ENCODE results near the gene DPCD. TPM values are rescaled to one million over a fixed set of nuclear protein-coding genes. Genes with fewer than 3 reads are reported as not detected.
A peak's percentile ranks its signal among the peaks of the same experiment; 100 is the strongest.
"Not testable (repeated sequence)": the region's sequence is repeated elsewhere in the genome, so short reads cannot be mapped to it uniquely, and the experiment has no call there.

The DPCD gene
- total RNA-seq, 1 experiment from 2014 or later = 17.8 TPM

DNA sequence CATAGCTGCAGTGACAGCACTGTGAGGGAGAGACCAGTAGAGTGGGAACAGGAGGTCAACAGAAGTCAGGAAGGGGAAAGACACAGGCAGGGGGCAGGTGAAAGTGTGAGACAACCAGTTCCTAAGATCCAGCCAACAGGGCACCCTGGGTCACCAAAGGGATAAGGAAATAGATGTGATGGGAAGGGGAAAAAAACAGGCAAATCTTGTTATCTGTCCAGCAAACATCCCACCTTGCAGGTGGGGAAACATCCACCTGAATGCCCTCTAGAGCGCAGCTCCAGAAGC is 42.5 kb downstream of the DPCD start:
- no peak for DNase-seq (ENCODE audit: low read depth, low spot score)
- in situ Hi-C loops (cut with HindIII; ENCODE audit: low pct_unique_long_range_greater_than_20kb, low sequenced_read_pairs) = no loop called here

DNA sequence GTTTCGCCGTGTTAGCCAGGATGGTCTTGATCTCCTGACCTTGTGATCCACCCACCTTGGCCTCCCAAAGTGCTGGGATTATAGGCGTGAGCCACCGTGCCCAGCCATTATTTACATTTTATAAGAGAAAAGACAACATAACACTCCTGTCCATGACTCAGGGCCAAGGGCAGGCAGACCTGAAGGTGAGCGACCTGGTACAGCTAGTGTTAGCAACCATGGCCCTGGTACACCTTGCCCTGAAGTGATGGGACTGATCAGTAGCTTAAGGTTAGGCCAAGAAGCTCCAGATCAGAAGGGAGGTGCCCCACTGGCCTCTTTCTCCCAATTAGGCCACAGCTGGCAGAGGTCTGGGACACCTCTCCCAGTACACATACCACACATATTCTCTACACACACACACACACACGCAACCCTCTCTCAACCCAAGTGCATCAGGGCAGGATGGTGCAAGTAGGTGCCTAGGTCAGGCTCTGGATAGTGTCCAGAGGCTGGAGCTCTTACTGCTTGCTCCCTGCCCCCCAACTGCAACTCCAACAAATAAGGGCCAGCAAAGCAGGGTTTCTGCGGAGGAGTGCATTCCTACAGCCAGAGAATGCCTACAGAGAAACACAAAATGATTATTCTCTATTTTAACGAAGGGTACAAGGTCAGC is 43.8 kb downstream of the DPCD start:
- in situ Hi-C loops (cut with HindIII; ENCODE audit: low pct_unique_long_range_greater_than_20kb, low sequenced_read_pairs) = no loop called here

DNA sequence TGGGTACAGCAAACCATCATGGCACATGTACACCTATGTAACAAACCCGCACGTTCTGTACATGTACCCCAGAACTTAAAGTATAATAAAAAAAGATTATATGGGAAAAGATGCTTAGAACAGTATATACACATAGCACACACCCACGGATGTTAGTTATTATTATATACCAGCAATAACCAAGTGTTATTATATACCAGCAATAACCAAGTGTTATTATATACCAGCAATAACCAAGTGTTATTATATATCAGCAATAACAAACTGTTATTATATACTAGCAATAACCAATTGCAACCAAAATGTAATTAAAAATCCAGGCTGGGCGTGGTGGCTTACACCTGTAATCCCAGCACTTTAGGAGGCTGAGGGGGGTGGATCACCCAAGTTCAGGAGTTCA is 45.4 kb downstream of the DPCD start:
- in situ Hi-C loops (cut with HindIII; ENCODE audit: low pct_unique_long_range_greater_than_20kb, low sequenced_read_pairs); DNase-seq (ENCODE audit: low read depth, low spot score): not testable (repeated sequence)

More for the DNA sequence above, 43.8 kb downstream of the DPCD start:
- no peak for DNase-seq (ENCODE audit: low read depth, low spot score)

DNA sequence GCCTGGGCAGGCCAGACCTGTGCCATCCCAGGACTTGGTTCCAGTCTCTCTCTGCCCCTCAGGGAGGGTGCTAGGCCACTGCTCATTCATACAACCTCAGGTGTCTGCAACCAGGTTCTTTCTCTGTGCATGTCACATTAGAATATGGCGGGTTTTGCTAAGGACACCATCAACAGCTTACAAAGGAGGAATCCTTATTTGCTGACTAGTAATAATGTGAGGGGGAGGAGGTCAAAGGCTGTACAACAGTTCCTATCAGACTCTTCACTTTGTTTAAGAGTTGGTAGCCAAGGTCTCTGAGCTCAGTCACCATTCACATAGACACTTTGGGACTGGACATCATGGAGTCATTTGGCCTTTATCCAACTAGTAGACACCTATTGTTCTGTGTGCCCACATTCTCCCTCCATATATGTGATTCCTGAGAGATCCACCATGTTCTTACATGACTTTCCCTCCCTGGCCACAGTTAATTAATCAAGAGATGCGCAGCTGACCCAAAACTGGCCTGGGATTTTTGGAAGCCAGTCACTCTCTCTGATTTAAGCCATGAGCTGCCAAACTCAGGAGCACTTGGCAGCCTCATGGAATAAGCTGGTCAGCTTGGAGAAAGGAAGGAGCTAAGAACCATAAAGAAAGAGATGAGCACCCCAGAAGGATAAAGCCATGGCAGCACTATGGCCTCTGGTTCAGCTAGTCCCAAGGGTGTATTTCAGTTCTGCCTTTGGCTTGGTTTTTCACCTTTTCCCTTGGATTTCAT is 51.2 kb downstream of the DPCD start:
- in situ Hi-C loops (cut with HindIII; ENCODE audit: low pct_unique_long_range_greater_than_20kb, low sequenced_read_pairs) = no loop called here
- no peak for DNase-seq (ENCODE audit: low read depth, low spot score)

DNA sequence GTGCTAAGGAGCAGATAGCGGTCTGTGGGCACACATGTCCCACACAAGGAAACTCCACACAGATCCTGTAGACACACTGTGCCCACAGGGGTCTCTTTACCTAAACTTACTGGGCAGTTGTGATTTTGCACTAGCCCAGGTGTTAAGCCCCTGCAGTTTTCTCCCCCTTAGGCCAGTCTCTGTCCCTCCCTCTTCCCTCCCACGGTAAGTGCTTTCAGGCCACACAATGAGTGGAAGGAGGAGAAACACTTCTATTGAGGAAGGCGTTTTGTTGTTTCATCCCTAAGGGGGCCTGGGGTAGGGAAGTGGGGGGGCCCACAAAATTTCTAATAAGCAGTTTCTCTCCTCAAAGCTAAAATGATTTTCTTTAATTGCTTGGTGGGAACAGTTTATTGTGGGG is 55.4 kb downstream of the DPCD start:
- in situ Hi-C loops (cut with HindIII; ENCODE audit: low pct_unique_long_range_greater_than_20kb, low sequenced_read_pairs) = no loop called here
- no peak for DNase-seq (ENCODE audit: low read depth, low spot score)

DNA sequence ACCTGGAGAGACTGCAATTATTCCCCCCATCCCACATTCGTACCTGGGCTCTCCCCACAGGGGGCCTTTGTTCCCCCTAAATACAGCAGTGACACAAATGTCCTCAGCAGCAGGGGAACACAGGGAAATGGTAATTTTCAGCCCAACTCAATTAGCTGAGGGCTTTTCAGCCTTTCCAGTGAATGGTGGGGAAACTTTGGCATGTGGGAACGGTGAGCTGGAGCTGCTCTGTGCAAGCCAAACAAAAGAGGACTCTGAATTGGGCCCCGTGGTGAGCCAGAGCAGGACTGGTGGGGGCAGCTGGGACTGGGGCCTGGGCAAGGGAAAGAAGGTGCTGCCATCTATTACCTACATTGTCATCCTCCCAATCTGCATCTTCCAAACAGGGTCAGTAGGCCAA is 55.9 kb downstream of the DPCD start:
- in situ Hi-C loops (cut with HindIII; ENCODE audit: low pct_unique_long_range_greater_than_20kb, low sequenced_read_pairs) = no loop called here
- no peak for DNase-seq (ENCODE audit: low read depth, low spot score)

DNA sequence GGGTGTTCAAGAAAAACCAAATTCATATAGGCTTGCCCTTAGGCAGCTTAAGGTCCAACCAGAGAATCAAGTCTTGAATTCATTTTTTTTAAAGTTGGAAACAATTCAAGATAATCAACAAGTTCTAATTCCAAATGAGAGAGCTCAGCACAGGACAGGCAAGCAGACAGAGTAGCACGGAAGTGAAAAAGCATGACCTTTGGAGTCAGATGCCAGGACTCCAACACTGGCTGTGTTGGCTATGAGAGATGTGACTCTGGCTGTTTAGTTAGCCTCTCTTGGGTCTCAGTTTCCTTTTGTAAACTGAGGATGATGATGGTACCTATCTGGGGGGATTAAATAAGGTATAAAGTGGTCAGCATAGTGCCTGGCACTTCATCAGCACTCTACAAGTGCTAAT is 57.5 kb downstream of the DPCD start:
- in situ Hi-C loops (cut with HindIII; ENCODE audit: low pct_unique_long_range_greater_than_20kb, low sequenced_read_pairs) = no loop called here
- no peak for DNase-seq (ENCODE audit: low read depth, low spot score)

DNA sequence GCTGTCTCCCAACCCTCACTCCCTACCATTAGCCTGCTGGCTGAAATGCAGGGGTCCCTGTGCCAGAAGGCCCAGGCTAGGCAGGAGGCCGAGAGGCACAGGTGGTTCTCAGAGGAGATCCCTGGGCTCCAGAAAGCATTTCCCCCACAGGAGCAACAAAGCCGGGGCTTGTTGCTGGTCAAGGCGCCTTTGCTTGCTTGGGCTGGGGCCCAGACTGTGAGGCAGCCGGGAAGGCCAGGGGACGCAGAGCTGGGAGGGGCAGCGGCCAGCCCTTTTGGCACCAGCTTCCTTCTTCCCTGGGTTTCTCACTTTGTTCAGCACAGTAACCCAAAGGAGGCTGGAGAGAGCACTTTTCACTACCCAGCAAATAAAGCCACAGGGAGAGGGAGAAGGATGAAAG is 58.2 kb downstream of the DPCD start:
- in situ Hi-C loops (cut with HindIII; ENCODE audit: low pct_unique_long_range_greater_than_20kb, low sequenced_read_pairs) = no loop called here
- DNase-seq (ENCODE audit: low read depth, low spot score) = no peak

DNA sequence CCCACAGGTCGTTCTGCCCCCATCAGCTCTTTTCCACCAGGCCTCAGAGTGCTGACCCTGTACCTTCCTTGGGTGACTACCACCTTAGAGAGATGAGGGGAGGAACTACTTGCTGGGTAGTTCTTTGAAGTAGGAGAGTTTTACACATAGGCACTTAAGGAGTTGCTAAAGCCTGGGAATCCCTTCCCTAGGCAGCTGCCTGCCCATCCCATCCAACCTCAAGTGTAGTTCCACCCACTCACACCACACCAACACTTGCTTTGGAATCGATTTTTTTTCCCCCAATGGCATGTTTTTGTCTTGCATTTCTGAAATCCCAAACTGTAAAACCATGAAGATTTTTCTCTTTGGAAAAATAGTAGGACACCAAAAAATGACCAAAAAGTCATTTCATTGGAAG is 59.1 kb downstream of the DPCD start:
- no peak for DNase-seq (ENCODE audit: low read depth, low spot score)
- in situ Hi-C loops (cut with HindIII; ENCODE audit: low pct_unique_long_range_greater_than_20kb, low sequenced_read_pairs) = no loop called here

DNA sequence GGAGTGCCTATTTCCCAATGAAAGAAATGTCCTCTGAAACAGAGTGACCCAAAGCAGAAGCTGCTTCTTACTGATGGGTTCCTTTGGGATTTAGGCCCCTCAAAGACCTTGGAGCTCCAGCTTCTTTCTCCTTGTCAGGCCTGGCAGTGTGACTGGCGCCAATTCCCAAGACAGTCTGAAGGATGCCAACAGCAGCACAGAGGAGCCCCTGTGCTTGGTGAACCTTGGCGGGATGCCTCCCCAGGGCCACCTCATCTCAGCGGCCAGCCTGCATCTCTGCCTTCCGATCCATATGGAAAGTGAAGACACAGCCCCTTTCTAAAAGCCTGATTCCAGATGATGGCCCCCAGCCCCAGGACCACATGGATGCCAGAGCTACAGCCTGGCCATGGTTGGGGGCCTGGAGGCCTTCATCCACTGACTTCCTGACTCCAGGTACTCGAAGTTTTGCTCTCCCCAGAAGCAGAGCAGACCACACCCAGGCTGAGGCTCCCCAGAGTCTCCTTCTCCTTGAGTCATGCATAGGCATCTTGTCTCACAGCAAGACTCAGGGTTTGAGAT is 61.5 kb downstream of the DPCD start:
- in situ Hi-C loops (cut with HindIII; ENCODE audit: low pct_unique_long_range_greater_than_20kb, low sequenced_read_pairs) = no loop called here
- no peak for DNase-seq (ENCODE audit: low read depth, low spot score)

DNA sequence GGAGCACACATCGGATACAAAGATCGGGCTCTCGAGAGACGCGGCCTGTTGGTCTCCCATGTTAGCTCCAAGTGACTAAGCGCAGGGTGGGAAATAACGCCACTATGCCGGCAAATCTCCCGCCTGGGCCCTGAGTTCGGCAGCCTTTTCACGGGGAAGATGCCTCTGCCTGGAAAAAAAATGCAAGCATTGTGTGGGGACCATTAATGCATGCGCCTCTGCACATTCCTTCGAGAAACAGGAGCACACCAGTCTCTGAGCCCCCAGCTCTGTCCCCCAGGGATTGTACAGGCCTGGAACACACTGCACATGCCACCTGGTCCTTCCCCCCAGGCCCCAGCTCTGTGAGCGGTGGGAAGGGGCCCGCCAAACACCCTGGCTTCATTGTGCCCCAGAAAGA is 62.7 kb downstream of the DPCD start:
- DNase-seq (ENCODE audit: low read depth, low spot score) = no peak
- in situ Hi-C loops (cut with HindIII; ENCODE audit: low pct_unique_long_range_greater_than_20kb, low sequenced_read_pairs) = no loop called here

DNA sequence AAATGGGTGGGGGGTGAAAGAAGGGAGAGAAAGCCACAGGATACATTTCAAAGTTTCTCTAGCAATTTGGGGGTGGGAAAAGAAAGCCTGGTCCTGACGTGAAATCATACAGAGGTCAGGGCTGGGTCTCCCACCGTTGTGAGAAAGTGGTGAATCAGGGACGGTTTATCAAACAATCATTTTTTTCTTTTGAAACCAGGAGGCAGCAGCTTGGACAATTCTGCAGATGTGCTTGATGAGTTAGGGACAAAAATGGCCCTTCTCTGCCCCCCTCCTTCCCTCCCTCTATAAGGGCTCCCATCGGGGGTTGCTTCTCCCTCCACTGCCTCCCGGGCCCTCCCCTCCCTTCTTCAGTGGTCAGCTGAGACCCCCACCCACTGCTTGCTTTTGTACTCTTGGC is 63.2 kb downstream of the DPCD start:
- in situ Hi-C loops (cut with HindIII; ENCODE audit: low pct_unique_long_range_greater_than_20kb, low sequenced_read_pairs) = no loop called here
- DNase-seq (ENCODE audit: low read depth, low spot score) = no peak

DNA sequence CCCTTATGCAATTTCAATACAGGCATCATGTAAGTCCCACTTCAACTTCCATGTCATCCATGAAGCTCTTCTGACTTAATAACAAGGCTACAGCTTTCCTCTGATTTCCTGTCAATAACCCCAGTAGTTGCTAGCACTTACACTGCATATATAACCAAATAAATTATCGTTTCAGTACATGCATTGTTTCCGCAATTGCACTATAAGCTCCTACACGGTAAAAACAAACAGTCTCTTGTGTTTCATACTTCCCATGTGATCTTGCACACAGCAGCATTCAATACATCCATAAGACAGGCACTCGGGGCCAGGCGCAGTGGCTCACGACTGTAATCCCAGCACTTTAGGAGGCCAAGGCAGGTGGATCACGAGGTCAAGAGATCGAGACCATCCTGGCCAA is 65.4 kb downstream of the DPCD start:
- in situ Hi-C loops (cut with HindIII; ENCODE audit: low pct_unique_long_range_greater_than_20kb, low sequenced_read_pairs) = no loop called here
- peak; percentile 85 for DNase-seq (ENCODE audit: low read depth, low spot score)

DNA sequence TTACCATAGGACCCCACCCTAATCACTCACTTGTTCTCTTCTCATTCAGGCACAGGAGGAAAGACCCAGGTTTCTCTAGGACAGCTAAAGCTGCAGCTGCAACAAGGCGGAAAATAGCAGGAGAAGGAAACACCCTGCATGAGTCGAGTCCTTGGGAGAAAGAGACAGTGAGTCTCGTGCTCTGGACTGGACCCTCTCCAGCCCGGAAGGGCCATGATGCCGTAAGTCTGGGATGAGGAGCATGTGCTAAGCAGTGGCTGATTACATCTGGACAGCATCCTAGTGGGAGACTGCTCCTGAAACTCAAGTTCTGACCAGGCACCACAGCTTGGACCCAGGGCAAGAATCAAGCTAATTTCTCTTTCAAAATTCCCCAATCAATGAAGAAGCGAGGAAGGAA is 67.4 kb downstream of the DPCD start:
- in situ Hi-C loops (cut with HindIII; ENCODE audit: low pct_unique_long_range_greater_than_20kb, low sequenced_read_pairs) = no loop called here
- no peak for DNase-seq (ENCODE audit: low read depth, low spot score)

DNA sequence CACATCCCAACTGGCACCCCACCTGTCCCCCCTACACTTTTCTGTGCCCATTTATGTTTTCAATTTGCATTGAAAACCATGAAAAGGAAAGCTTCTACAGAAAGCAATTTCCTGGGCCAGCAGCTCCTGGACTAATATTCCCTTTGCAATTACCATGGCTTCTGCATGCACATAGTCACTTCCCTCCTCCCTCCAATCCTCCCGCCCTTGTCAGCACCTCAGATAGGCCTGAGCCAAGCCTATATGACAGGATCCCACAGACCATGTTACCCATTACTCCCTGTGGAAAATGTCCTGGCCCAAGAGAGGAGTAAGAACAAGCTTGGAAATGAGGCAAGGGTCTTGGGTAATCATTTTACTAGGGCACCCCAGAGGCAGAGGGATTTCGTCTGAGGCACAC is 68.8 kb downstream of the DPCD start:
- in situ Hi-C loops (cut with HindIII; ENCODE audit: low pct_unique_long_range_greater_than_20kb, low sequenced_read_pairs) = no loop called here
- DNase-seq (ENCODE audit: low read depth, low spot score) = no peak

DNA sequence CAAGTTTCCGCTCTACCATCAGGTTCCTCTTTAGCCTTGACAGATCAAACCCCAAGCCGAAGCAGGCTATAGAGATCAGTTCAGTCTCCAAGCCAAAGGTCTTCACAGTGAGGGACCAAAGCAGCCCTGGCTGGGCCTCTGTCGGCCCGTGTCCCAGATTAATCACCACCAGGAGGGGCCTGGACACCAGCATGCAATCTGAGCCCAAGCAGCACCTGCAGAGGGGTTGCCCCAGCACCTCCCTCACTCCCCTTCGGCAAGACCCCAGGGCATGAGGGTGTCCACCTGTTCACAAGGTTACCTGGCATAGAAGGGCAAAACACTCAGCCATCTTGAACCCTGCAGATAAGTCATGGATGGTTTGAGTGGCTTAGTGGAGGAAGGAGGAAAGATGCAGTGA is 70.9 kb downstream of the DPCD start:
- in situ Hi-C loops (cut with HindIII; ENCODE audit: low pct_unique_long_range_greater_than_20kb, low sequenced_read_pairs) = no loop called here
- DNase-seq (ENCODE audit: low read depth, low spot score) = no peak

Data from SK-MEL-5 (cell line).